Caki2 (cell line): ENCODE measurements around the gene IGFBP6. TPM values are rescaled to one million over a fixed set of nuclear protein-coding genes. Genes with fewer than 3 reads are reported as not detected.
A peak's percentile ranks its signal among the peaks of the same experiment; 100 is the strongest.
"Not testable (repeated sequence)": the region's sequence is repeated elsewhere in the genome, so short reads cannot be mapped to it uniquely, and the experiment has no call there.

Experiments used
- DNase-seq: peaks from one replicate; pipeline ENCODE4 v3.0.0-alpha.2; 2015; ENCODE audit warnings: low read depth
- in situ Hi-C: cut with HindIII; loops from 2 replicates; pipeline ENCODE4 v1.10.0; 2016; ENCODE audit warnings: low sequenced_read_pairs, low pct_unique_long_range_greater_than_20kb, mixed read lengths
- total RNA-seq: library from RNA; depleted of rRNA; stranded (reverse); fragments of >200 nt; shearing (Covaris generic); gene quantifications from 2 replicates; pipeline ENCODE4 v1.2.3, GENCODE V29; 2014; ENCODE audit warnings: low replicate concordance

The IGFBP6 gene
- total RNA-seq, 1 experiment from 2014 or later, result 265 TPM

GRCh38 chr12:53105256-53105655 is 7.8 kb downstream of the IGFBP6 start:
- no peak for DNase-seq
- in situ Hi-C loops, result no loop called here

- DNase-seq, result no peak
- in situ Hi-C loops, result no loop called here
Measured at GRCh38 chr12:53105712-53106439, 8.4 kb downstream of the IGFBP6 start.

- in situ Hi-C loops, result no loop called here
- no peak for DNase-seq
Measured at GRCh38 chr12:53107122-53107521, 9.7 kb downstream of the IGFBP6 start.

- DNase-seq, in situ Hi-C loops: not testable (repeated sequence)
Measured at GRCh38 chr12:53112431-53112830, 15.0 kb downstream of the IGFBP6 start.

GRCh38 chr12:53113136-53113705 is 15.8 kb downstream of the IGFBP6 start:
- in situ Hi-C loops, result no loop called here
- DNase-seq, result no peak

- no peak for DNase-seq
- in situ Hi-C loops, result no loop called here
Measured at GRCh38 chr12:53113951-53114350, 16.5 kb downstream of the IGFBP6 start.

GRCh38 chr12:53115112-53115890 is 17.8 kb downstream of the IGFBP6 start:
- in situ Hi-C loops, result no loop called here
- no peak for DNase-seq

GRCh38 chr12:53115891-53116648 is 18.6 kb downstream of the IGFBP6 start:
- DNase-seq, result no peak
- in situ Hi-C loops, result no loop called here

- in situ Hi-C loops, result no loop called here
Measured at GRCh38 chr12:53118751-53119300, 21.4 kb downstream of the IGFBP6 start.

GRCh38 chr12:53120685-53121525 is 23.4 kb downstream of the IGFBP6 start:
- in situ Hi-C loops, result no loop called here
- DNase-seq, result no peak

More at GRCh38 chr12:53118751-53119300, 21.4 kb downstream of the IGFBP6 start:
- DNase-seq, result no peak

GRCh38 chr12:53122961-53123468 is 25.5 kb downstream of the IGFBP6 start:
- in situ Hi-C loops, result no loop called here
- peak; percentile 15 for DNase-seq

GRCh38 chr12:53123578-53124351 is 26.3 kb downstream of the IGFBP6 start:
- no peak for DNase-seq
- in situ Hi-C loops, result no loop called here

- no peak for DNase-seq
- in situ Hi-C loops, result no loop called here
Measured at GRCh38 chr12:53124352-53124723, 26.9 kb downstream of the IGFBP6 start.

- in situ Hi-C loops, result no loop called here
- no peak for DNase-seq
Measured at GRCh38 chr12:53127169-53127568, 29.7 kb downstream of the IGFBP6 start.

- in situ Hi-C loops, result no loop called here
- DNase-seq, result no peak
Measured at GRCh38 chr12:53128780-53129569, 31.5 kb downstream of the IGFBP6 start.

- in situ Hi-C loops, result loop anchor here (10.0 kb wide), 1 partner anchor 63 kb away; no protein-coding TSS in a partner anchor
- DNase-seq, result no peak
Measured at GRCh38 chr12:53131844-53132243, 34.4 kb downstream of the IGFBP6 start.
